Medulla oblongata (tissue), 1 donor: ENCODE data around the gene CDRT4.

Source experiments
- DNase-seq: peaks from one replicate; pipeline ENCODE4 v3.0.0-alpha.2; 2015; ENCODE audit errors: extremely low spot score

Gene CDRT4

GRCh38 chr17:15393414-15393813, 74.0 kb downstream of the CDRT4 start:
- no peak for DNase-seq

DNA sequence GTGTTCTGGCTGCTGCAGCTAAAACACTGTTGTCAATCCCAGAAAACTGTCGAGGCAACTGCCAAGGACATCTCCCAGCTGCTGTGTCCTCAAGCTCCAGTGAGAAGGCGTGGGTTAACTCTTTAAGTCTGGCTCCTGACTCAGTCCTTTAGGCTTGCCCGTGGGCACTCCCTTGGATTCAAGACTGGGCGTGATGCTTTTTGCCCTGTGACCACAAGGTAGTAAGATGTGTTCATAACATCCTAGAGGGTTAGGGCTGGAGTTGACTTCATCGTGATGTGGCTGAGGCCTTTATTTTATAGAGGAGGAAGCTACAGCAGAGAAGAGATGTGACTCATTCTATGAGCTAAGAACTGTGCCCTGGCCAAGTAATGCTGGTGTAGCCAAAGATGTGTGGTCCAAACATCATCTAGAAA, 75.1 kb downstream of the CDRT4 start:
- DNase-seq, result no peak

GRCh38 chr17:15388356-15389041, 78.9 kb downstream of the CDRT4 start:
- no peak for DNase-seq

DNA sequence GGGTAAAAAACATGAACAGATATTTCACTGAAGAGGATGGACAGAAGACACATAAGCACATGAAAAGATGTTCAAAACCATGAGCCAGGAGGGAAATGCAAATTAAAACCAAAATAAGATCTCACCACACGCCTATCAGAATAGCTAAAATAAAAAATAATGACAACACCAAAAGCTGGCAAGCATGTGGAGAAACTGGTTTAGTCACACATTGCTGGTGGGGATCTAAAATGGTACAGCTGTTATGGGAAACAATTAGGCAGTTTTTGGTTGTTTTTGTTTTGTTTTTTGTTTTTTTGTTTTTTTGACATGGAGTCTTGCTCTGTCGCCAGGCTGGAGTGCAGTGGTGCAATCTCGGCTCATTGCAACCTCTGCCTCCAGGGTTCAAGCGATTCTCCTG, 81.3 kb downstream of the CDRT4 start:
- DNase-seq, result no peak
